Kidney (tissue), 14 donors: ENCODE measurements around the gene NFX1. TPM values are rescaled to one million over a fixed set of nuclear protein-coding genes. Genes with fewer than 3 reads are reported as not detected.

ENCODE experiments used
- DNase-seq, 5 donors: peaks; one replicate each; pipeline ENCODE4 v3.0.0-alpha.2; 2013 to 2020
- FAIRE-seq: peaks from 2 replicates; lab custom pipeline; 2012; peaks lifted over from hg19 to GRCh38; lab: Jason Lieb, UNC
- H3K27ac ChIP-seq, 2 donors: one replicate each; pipeline ENCODE4 v1.7.0; 2013; ENCODE audit warnings: low read depth in 2 of 2, low read length in 2 of 2, inconsistent platforms in 1 of 2
- H3K27me3 ChIP-seq: one replicate; pipeline ENCODE4 v1.7.1; 2013; ENCODE audit warnings: low read length, inconsistent platforms; ENCODE audit not compliant: control insufficient read depth, insufficient read depth
- H3K36me3 ChIP-seq, 3 donors: one replicate each; pipeline versions ENCODE4 v1.7.0 to v1.7.1; 2013; ENCODE audit warnings: low read length in 3 of 3, control low read depth in 1 of 3, inconsistent platforms in 1 of 3; ENCODE audit not compliant: insufficient read depth in 3 of 3, control insufficient read depth in 2 of 3
- H3K4me1 ChIP-seq, 3 donors: one replicate each; pipeline versions ENCODE4 v1.7.0 to v1.7.1; 2013; ENCODE audit warnings: low read length in 3 of 3, inconsistent platforms in 1 of 3, low read depth in 1 of 3; ENCODE audit not compliant: control insufficient read depth in 2 of 3, insufficient read depth in 2 of 3
- H3K4me3 ChIP-seq, 3 donors: one replicate each; pipeline versions ENCODE4 v1.7.0 to v1.8.1; 2013; ENCODE audit warnings: low read length in 3 of 3, control low read depth in 1 of 3, inconsistent platforms in 1 of 3
- H3K9ac ChIP-seq, 3 donors: one replicate each; pipeline versions ENCODE4 v1.7.0 to v1.7.1; 2013; ENCODE audit warnings: low read length in 3 of 3, control low read depth in 1 of 3, inconsistent platforms in 1 of 3
- H3K9me3 ChIP-seq, 3 donors: one replicate each; pipeline versions ENCODE4 v1.7.0 to v1.7.1; 2013; ENCODE audit warnings: low read length in 3 of 3, control low read depth in 1 of 3, inconsistent platforms in 1 of 3; ENCODE audit not compliant: control insufficient read depth in 2 of 3, insufficient read depth in 1 of 3
- CTCF ChIP-seq: IDR thresholded peaks from 3 replicates; pipeline ENCODE4 v1.5.1; 2012; ENCODE audit warnings: mild to moderate bottlenecking, moderate library complexity, borderline replicate concordance; ENCODE audit not compliant: insufficient read depth; ENCODE audit errors: extremely low read depth
- intact Hi-C: fragments of 100-400 bp; cut with DNase I; formaldehyde crosslinking; loops from one replicate; pipeline ENCODE4 v1.11.1; 2022
- polyA plus RNA-seq: library from polyadenylated mRNA; stranded (reverse); fragments of 350-450 nt; fragmentation: Illumina TruSeq; extraction: RNeasy Lipid Tissue Mini Kit (QIAGEN cat#74804); gene quantifications from one replicate; pipeline ENCODE4 v1.2.3, GENCODE V29; 2014; ENCODE audit warnings: low read depth, low replicate concordance; ENCODE audit not compliant: insufficient read depth
- total RNA-seq: library from RNA; stranded (reverse); fragmentation: NEBNext Ultra II Directional; extraction: Animal tissue kit (Norgen Biotek cat#: 25700); gene quantifications from one replicate; pipeline ENCODE4 v1.2.1, GENCODE V29; 2021
- donor health status: control.
- donor health status: control.
- donor health status: control.
- donor health status: control.
- donor health status: control.
- donor health status: DM: yes; HTN: yes; CAD: no.
- donor health status: Normal renal cell carcinoma (clear cell type).

NFX1 gene
- total and polyA plus RNA-seq, 2 donors from 2014 or later: 12.2 to 46.3 TPM

- Histone ChIP-seq H3K9me3 (no peaks in the 10 kb centered on the region), H3K27ac (no peak overlapping the region), H3K4me3 (no peak overlapping the region), H3K9ac (no peak overlapping the region), H3K27me3 (no peaks in the 10 kb centered on the region), H3K4me1 (no peaks in the 10 kb centered on the region), H3K36me3 (peaks cover 5 to 61% (median 39%) of the 10 kb centered on the region in 3 donors)
- intact Hi-C loops: no loop called here
- DNase-seq (no peak), FAIRE-seq (no peak)
- TF ChIP-seq CTCF: no peak
These were observed 27.9 kb downstream of the NFX1 start for GRCh38 chr9:33318225-33318624.

- no peak for DNase-seq
- Histone ChIP-seq H3K4me3 (no peak overlapping the region), H3K4me1 (no peaks in the 10 kb centered on the region), H3K9me3 (no peaks in the 10 kb centered on the region), H3K27ac (no peak overlapping the region), H3K36me3 (peaks cover 5 to 57% (median 36%) of the 10 kb centered on the region in 3 donors), H3K27me3 (no peaks in the 10 kb centered on the region), H3K9ac (no peak overlapping the region)
- TF ChIP-seq CTCF: no peak
- intact Hi-C loops: no loop called here
- no peak for FAIRE-seq
These were observed 28.5 kb downstream of the NFX1 start for GRCh38 chr9:33318781-33319180.

GRCh38 chr9:33320230-33320567 is 29.9 kb downstream of the NFX1 start:
- no peaks in the 10 kb centered on the region for H3K4me1 ChIP-seq
- H3K9ac ChIP-seq: no peak overlapping the region
- DNase-seq: no peak
- H3K27me3 ChIP-seq: no peaks in the 10 kb centered on the region
- no peak overlapping the region for H3K4me3 ChIP-seq
- H3K9me3 ChIP-seq: no peaks in the 10 kb centered on the region
- H3K36me3 ChIP-seq: peaks cover 5 to 54% (median 35%) of the 10 kb centered on the region in 3 donors
- no peak overlapping the region for H3K27ac ChIP-seq
- no peak for FAIRE-seq
- TF ChIP-seq CTCF: no peak
- intact Hi-C loops: no loop called here
